Transverse colon (tissue), 4 donors: ENCODE results near the gene TLR3.

ENCODE experiments used
- EP300 ChIP-seq: sonication (generic); formaldehyde crosslinking; IDR thresholded peaks from one replicate; pipeline ENCODE4 v1.6.1; 2017; ENCODE audit warnings: antibody characterized with exemption, low read depth
- POLR2A ChIP-seq: fragments of 450-650 bp; IDR thresholded peaks from one replicate; pipeline ENCODE4 v1.6.1; 2016; ENCODE audit warnings: antibody characterized with exemption, mild to moderate bottlenecking, moderate library complexity
- POLR2AphosphoS5 ChIP-seq, 3 donors: sonication (generic); formaldehyde crosslinking; IDR thresholded peaks; one replicate each; pipeline ENCODE4 v1.6.1; 2016; ENCODE audit warnings: antibody characterized with exemption in 3 of 3
- TF ChIP-seq, protein P1 (sequence below), 5 experiments: fragments of 200-600 bp in 3 of 5; fragments of 450-650 bp in 2 of 5; sonication (generic) in 3 of 5; IDR thresholded peaks; 1 replicate in 2 of 5; 2 replicates in 3 of 5; pipeline ENCODE4 v1.5.1; 2016 to 2017; ENCODE audit warnings: antibody characterized with exemption in 5 of 5, inconsistent platforms in 3 of 5, mild to moderate bottlenecking in 2 of 5, moderate library complexity in 1 of 5

DNA sequence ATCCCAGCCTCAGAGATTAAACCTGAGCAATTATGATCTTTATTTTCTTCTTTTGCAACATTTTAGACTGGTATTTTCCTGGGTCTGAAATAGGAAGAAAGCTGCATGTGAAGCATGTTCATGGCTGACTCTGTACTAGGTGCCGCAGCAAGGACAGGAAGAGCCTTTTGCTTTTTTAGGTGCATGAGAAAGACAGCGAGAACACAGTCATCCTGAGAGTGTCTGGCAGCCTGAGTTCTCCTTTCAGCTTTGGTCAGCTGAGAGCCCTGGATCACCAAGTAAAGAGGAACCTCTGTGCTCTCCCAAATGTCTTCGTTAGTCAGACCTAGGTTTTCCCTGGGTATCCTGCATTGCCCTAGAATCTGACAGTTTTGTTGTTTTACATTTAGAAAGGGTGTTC is 65.3 kb downstream of the TLR3 start:
- TF ChIP-seq, protein P1, sequence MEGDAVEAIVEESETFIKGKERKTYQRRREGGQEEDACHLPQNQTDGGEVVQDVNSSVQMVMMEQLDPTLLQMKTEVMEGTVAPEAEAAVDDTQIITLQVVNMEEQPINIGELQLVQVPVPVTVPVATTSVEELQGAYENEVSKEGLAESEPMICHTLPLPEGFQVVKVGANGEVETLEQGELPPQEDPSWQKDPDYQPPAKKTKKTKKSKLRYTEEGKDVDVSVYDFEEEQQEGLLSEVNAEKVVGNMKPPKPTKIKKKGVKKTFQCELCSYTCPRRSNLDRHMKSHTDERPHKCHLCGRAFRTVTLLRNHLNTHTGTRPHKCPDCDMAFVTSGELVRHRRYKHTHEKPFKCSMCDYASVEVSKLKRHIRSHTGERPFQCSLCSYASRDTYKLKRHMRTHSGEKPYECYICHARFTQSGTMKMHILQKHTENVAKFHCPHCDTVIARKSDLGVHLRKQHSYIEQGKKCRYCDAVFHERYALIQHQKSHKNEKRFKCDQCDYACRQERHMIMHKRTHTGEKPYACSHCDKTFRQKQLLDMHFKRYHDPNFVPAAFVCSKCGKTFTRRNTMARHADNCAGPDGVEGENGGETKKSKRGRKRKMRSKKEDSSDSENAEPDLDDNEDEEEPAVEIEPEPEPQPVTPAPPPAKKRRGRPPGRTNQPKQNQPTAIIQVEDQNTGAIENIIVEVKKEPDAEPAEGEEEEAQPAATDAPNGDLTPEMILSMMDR (IDR thresholded peaks at IDR 0.05), result no peak
- no peak for TF ChIP-seq EP300
- no peak for TF ChIP-seq POLR2A
- TF ChIP-seq POLR2AphosphoS5 (IDR thresholded peaks at IDR 0.05), result no peak
